Muscle layer of duodenum (tissue), 2 donors: Measurements from ENCODE around the gene CHKB.

Experiments
- H3K27ac ChIP-seq: one replicate; pipeline ENCODE4 v1.7.0; 2013; ENCODE audit warnings: mild to moderate bottlenecking, low read length
- H3K27me3 ChIP-seq: one replicate; pipeline ENCODE4 v1.7.0; 2013; ENCODE audit warnings: low read depth, mild to moderate bottlenecking, control low read depth, low read length
- H3K36me3 ChIP-seq, 2 donors: one replicate each; pipeline ENCODE4 v1.7.0; 2013; ENCODE audit warnings: low read length in 2 of 2, control low read depth in 1 of 2, mild to moderate bottlenecking in 1 of 2; ENCODE audit not compliant: insufficient read depth in 2 of 2, control insufficient read depth in 1 of 2
- H3K4me1 ChIP-seq, 2 donors: one replicate each; pipeline ENCODE4 v1.7.0; 2013; ENCODE audit warnings: low read length in 2 of 2, mild to moderate bottlenecking in 2 of 2, control low read depth in 1 of 2, moderate library complexity in 1 of 2; ENCODE audit not compliant: insufficient read depth in 2 of 2, control insufficient read depth in 1 of 2
- H3K4me3 ChIP-seq, 2 donors: one replicate each; pipeline ENCODE4 v1.7.0; 2013; ENCODE audit warnings: low read length in 2 of 2, low read depth in 1 of 2, mild to moderate bottlenecking in 1 of 2
- H3K9me3 ChIP-seq, 2 donors: one replicate each; pipeline ENCODE4 v1.7.0; 2013; ENCODE audit warnings: low read length in 2 of 2, control low read depth in 1 of 2, mild to moderate bottlenecking in 1 of 2; ENCODE audit not compliant: control insufficient read depth in 1 of 2
- donor health status: healthy.

CHKB gene

GRCh38 chr22:50568626-50569025 is 14.0 kb downstream of the CHKB start:
- no peaks in the 10 kb centered on the region for H3K27me3 ChIP-seq
- H3K36me3 ChIP-seq, result peaks cover 9 to 49% of the 10 kb centered on the region in 2 donors
- H3K4me1 ChIP-seq, result peaks cover 2 to 3% of the 10 kb centered on the region in 2 donors
- H3K27ac ChIP-seq, result no peak overlapping the region
- no peaks in the 10 kb centered on the region for H3K9me3 ChIP-seq
- H3K4me3 ChIP-seq, result no peak overlapping the region

- Histone ChIP-seq H3K9me3 (no peaks in the 10 kb centered on the region), H3K27ac (no peak overlapping the region), H3K4me3 (no peak overlapping the region), H3K36me3 (peaks cover 9 to 46% of the 10 kb centered on the region in 2 donors), H3K4me1 (peaks cover 2 to 3% of the 10 kb centered on the region in 2 donors), H3K27me3 (no peaks in the 10 kb centered on the region)
Measured at GRCh38 chr22:50567721-50568252, 14.9 kb downstream of the CHKB start.

GRCh38 chr22:50564289-50564688 is 18.4 kb downstream of the CHKB start:
- H3K4me1 ChIP-seq, result peaks cover 2 to 3% of the 10 kb centered on the region in 2 donors
- H3K4me3 ChIP-seq, result no peak overlapping the region
- no peaks in the 10 kb centered on the region for H3K27me3 ChIP-seq
- no peak overlapping the region for H3K27ac ChIP-seq
- H3K9me3 ChIP-seq, result no peaks in the 10 kb centered on the region
- peaks cover 3 to 15% of the 10 kb centered on the region in 2 donors for H3K36me3 ChIP-seq

- Histone ChIP-seq H3K4me1 (peaks cover 2 to 3% of the 10 kb centered on the region in 2 donors), H3K9me3 (no peaks in the 10 kb centered on the region), H3K36me3 (peaks cover 0 to 8% of the 10 kb centered on the region in 2 donors), H3K4me3 (peak overlapping the region; percentile 80 to 81), H3K27me3 (no peaks in the 10 kb centered on the region), H3K27ac (peak overlapping the region; percentile 69)
Measured at GRCh38 chr22:50563413-50564160, 19.1 kb downstream of the CHKB start.

GRCh38 chr22:50562523-50563412 is 19.9 kb downstream of the CHKB start, which contains the start of gene SYCE3:
Gene SYCE3, minus strand, starts transcription at chr22:50562919. Its CDS starts 6,514 bp downstream, at chr22:50556405.
- Histone ChIP-seq H3K4me3 (peak within 1 kb of the TSS; percentile 80 to 81), H3K27me3 (no peaks in the 10 kb centered on the region), H3K9me3 (no peaks in the 10 kb centered on the region), H3K4me1 (peaks cover 2 to 3% of the 10 kb centered on the region in 2 donors), H3K27ac (peak within 1 kb of the TSS; percentile 69), H3K36me3 (peaks cover 0 to 2% of the 10 kb centered on the region in 2 donors)

- no peak overlapping the region for H3K27ac ChIP-seq
- peaks cover 2 to 3% of the 10 kb centered on the region in 2 donors for H3K4me1 ChIP-seq
- no peaks in the 10 kb centered on the region for H3K36me3 ChIP-seq
- H3K9me3 ChIP-seq, result no peaks in the 10 kb centered on the region
- no peak overlapping the region for H3K4me3 ChIP-seq
- H3K27me3 ChIP-seq, result no peaks in the 10 kb centered on the region
Measured at GRCh38 chr22:50561401-50562358, 21.0 kb downstream of the CHKB start.

- Histone ChIP-seq H3K9me3 (no peaks in the 10 kb centered on the region), H3K36me3 (no peaks in the 10 kb centered on the region), H3K27ac (no peak overlapping the region), H3K4me3 (no peak overlapping the region), H3K4me1 (peaks cover 2 to 3% of the 10 kb centered on the region in 2 donors), H3K27me3 (no peaks in the 10 kb centered on the region)
Measured at GRCh38 chr22:50560034-50560433, 22.6 kb downstream of the CHKB start.

GRCh38 chr22:50556703-50557102 is 25.9 kb downstream of the CHKB start:
- no peaks in the 10 kb centered on the region for H3K4me1 ChIP-seq
- no peak overlapping the region for H3K4me3 ChIP-seq
- H3K36me3 ChIP-seq, result no peaks in the 10 kb centered on the region
- H3K27ac ChIP-seq, result no peak overlapping the region
- H3K9me3 ChIP-seq, result no peaks in the 10 kb centered on the region
- H3K27me3 ChIP-seq, result no peaks in the 10 kb centered on the region

GRCh38 chr22:50553310-50553709 is 29.3 kb downstream of the CHKB start:
- Histone ChIP-seq H3K27ac (no peak overlapping the region), H3K4me1 (peaks cover 0 to 7% of the 10 kb centered on the region in 2 donors), H3K27me3 (peaks cover 4% of the 10 kb centered on the region), H3K4me3 (no peak overlapping the region), H3K36me3 (no peaks in the 10 kb centered on the region), H3K9me3 (no peaks in the 10 kb centered on the region)

GRCh38 chr22:50551160-50551752 is 31.4 kb downstream of the CHKB start:
- Histone ChIP-seq H3K9me3 (no peaks in the 10 kb centered on the region), H3K27ac (no peak overlapping the region), H3K4me3 (no peak overlapping the region), H3K4me1 (peaks cover 0 to 17% of the 10 kb centered on the region in 2 donors), H3K27me3 (peaks cover 4% of the 10 kb centered on the region), H3K36me3 (no peaks in the 10 kb centered on the region)
